GM23248 (cell line): ENCODE measurements around the gene SMPD3.

ENCODE experiments used
- EZH2 ChIP-seq: fragments of 200-600 bp; sonication (generic); IDR thresholded peaks from 2 replicates; pipeline ENCODE4 v1.6.1; 2018; ENCODE audit warnings: antibody characterized with exemption, mild to moderate bottlenecking; ENCODE audit not compliant: insufficient read depth, poor library complexity, severe bottlenecking
- EZH2phosphoT487 ChIP-seq: fragments of 200-600 bp; sonication (generic); IDR thresholded peaks from 2 replicates; pipeline ENCODE4 v1.6.1; 2018; ENCODE audit warnings: antibody characterized with exemption, moderate library complexity, mild to moderate bottlenecking, low read depth; ENCODE audit not compliant: insufficient read depth

DNA sequence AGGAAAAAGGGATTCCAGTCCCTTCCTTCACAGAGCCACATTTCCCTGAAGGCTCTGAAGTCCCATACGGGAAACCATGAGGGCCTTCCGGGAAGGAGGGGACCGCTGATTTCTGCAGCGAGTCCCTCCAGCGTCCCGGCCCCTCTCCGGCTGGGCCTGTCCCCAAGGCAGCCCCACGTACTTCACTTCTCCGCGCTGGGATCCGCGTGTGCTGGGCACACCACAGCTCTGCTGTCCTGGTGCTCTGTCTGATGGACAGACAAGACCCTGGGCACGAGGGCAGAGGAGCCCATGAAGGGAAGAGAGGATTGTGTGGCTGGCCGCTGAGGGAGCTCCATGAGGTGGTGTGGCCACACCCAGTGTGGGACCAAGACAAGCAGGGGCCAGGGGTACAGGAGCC is 80.4 kb downstream of the SMPD3 start:
- TF ChIP-seq EZH2 (no peak), EZH2phosphoT487 (no peak)
